HUDEP-2 (cell line): ENCODE measurements around the gene PVALB.
A peak's percentile ranks its signal among the peaks of the same experiment; 100 is the strongest.

Source experiments
- DNase-seq, 76 experiments: peaks; one replicate each; lab custom pipeline; 2025; ENCODE audit not compliant: unreplicated experiment in 76 of 76; lab: John Stamatoyannopoulos, UW

The PVALB gene

GRCh38 chr22:36815558-36816338 lies 1.1 kb downstream of the PVALB start:
- DNase-seq, result no peak

GRCh38 chr22:36814801-36815200 lies 2.0 kb downstream of the PVALB start:
- no peak for DNase-seq

- no peak for DNase-seq
These were observed 5.6 kb downstream of the PVALB start for GRCh38 chr22:36811094-36811800.

- DNase-seq, result no peak
These were observed 7.5 kb downstream of the PVALB start for GRCh38 chr22:36809351-36809750.

GRCh38 chr22:36808721-36809344 lies 8.0 kb downstream of the PVALB start:
- DNase-seq, result no peak

- no peak for DNase-seq
These were observed 9.2 kb downstream of the PVALB start for GRCh38 chr22:36807627-36808026.

DNA sequence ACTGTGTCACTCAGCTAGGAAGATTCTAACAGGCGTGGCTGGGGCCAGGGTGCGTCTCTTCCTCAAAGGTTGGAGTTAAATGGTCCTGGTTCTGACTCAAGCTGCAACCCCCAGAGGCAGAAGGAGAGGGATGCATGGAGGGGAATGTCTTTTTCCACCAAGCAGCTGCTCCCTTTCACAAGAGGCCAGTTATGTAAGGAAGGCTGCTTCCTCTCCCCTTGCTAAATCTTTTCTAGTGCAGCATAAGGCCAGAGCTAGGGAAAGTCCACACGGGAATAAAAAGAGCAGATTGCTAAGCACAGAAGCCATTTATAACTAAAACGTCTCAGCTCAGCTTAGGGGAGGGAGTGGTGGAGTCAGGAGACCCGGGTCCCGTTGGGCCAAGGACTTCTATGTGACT lies 10.0 kb downstream of the PVALB start:
- DNase-seq, result no peak

GRCh38 chr22:36803358-36803757 lies 13.5 kb downstream of the PVALB start:
- DNase-seq, result no peak

DNA sequence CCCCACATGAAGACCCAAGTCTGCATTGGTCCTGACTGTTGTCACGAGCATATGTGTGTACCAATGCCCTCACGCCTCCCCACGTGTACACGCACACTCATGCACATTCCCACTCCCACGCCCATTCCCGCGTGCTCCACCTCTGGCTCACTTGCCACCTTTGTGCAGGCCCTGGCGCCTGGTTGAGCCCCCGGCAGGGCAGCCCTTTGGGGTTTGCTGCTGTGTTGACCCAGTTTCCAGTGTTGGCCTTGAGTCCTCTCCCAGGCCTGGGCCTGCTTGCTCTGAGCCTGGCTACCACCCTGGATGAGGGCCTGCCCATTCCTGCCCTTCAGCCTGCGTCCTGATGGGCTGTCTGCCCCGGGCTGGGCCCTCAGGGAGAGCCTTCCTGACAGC lies 18.2 kb downstream of the PVALB start:
- no peak for DNase-seq

DNA sequence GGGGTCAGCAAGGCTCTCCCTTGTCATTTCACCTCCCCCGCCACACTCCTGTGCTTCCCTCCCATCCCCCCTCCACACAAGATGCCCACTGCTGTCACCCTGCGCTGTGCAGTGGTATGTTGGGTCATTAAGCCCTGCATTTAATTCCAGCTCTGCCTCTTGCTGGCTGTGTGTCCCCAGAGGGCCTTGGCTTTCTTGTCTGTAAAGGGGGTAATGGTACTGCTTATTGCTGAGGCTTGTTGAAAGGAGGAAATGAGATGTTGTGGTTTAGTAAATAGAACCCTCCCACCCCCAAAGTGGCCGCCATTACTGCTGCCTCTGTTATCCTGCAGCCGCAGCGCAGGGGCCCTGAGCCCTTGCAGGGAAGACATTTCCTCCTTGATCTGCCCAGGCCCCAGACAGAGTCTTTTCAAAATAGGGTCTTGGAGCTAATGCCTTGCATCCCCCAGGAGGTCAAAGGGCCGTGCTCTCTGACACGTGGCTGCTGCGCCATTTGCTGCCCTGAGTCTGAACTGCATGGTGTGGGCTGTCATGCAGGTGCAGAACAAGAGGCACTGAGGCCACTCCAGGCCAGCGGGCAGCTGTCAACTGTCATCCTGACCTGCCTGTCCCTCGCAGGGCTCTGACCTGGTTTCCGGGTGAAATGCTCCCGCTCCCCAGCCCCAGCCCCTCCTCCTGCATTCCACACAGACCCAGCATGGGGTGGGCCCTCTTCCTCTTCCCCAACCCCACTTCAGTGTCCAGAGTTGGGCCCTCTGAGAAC lies 18.7 kb downstream of the PVALB start:
- DNase-seq, result no peak

DNA sequence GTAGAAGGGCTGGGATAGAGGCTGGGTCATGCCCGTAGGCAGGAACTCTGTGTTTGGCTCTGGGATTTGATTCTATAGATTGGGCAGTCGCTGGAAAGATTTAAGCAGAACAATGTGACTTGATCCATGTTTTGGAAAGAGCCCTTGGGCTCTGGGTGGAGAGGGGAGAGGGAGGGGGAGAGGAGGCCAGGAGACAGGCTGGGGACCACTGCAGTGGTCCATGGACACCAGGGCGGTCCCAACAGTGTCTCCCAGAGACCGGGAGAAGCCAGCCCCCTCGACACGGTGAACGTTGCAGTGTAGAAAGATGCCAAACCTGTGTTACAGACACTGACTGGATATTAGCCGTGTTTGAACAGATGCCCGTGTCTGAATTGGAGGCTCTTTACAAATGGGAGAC lies 19.5 kb downstream of the PVALB start:
- no peak for DNase-seq

DNA sequence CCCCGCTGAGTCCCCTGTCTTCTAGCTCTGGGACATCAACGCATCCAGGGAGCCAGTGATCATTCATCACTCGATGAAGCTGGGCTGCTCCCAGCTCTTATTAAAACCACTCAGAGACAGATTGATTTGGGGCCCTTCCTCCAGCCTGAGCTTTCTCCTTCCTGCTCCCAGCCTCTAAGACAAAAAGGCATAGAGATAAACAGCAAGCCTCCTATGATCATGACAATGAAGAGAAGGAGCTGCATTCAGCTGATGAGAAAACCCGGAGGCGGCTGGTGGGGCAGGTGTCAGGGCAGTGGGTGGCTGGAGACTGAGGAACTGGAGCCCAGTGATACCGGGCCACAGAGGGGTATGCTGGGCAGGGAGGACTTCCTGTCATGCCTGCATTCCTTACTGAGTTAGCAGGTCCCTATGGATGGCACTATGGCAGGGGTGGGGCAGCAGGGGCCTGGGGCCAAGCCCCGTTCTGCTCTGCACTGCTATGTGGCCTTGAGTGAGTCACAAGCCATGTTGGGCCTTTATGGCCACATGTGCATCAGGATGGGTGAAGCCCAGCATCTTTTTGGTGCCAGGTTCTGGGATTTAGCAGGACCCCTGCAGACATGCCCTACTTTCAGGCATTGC lies 20.2 kb downstream of the PVALB start:
- no peak for DNase-seq

DNA sequence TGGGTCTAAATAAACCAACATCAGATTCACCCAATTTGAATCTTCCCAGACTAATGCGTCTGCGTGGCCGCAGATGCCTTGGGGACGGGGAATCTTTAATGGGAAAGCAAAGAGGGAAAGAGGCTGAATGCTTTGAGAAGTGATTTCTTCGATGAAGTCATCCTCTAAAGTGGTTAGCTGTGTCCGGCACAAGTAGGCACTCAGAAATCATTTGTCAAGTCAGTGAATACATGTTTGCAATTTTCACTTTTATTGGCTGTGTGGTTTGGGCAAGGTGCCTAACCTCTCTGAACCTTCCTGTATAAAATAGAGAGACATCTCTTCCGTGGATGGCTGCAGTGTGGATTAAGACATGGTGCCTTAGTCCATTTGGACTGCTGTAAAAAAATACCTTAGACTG lies 21.2 kb downstream of the PVALB start:
- no peak for DNase-seq

DNA sequence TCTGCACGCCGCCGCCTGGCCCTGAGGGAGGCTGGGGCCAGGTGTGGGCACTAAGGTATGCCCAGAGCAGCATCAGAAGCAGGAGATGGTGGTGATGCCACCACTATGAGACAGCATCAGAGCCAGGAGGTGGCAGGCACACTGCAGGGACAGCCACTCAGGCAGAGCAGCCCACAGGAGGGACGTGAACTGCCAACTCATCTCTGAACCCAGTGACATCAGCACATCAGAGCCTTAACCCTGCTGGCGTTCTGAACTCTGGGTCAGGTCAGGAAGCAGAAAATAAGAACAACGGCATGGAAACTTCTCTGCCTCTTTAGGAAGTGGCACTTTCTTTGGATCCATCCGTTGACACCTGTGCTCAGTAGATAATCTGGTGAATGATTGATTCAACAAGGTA lies 26.2 kb downstream of the PVALB start:
- peak in 5 of 76 experiments; percentile 3 to 9 (median 8) for DNase-seq

- DNase-seq, result no peak
These were observed 29.4 kb downstream of the PVALB start for GRCh38 chr22:36787204-36787988.

- DNase-seq, result no peak
These were observed 33.1 kb downstream of the PVALB start for GRCh38 chr22:36783743-36784142.

GRCh38 chr22:36781656-36782627 lies 34.9 kb downstream of the PVALB start:
- DNase-seq, result peak in 65 of 76 experiments; percentile 7 to 79 (median 58)

DNA sequence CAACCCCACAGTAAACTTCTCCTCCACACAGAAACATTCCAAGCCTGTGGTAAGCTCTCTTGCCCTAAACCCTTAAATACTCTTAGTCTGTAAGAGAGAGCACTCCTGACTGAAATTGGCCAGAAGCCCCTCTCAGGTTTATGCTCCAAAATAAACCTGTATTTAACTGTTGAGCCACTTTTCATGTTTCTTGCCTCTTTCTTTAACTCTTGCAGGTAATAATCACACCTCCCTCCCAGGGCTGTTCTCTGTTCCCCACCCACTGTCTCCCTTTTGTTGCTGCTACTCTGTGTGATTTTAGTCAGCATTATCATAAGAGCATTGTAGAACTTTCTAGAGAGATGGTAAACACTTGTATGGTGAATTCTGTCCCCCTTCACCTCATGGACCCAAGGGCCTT lies 38.8 kb downstream of the PVALB start:
- DNase-seq, result no peak

GRCh38 chr22:36776722-36777121 lies 40.1 kb downstream of the PVALB start:
- DNase-seq, result peak in 10 of 76 experiments; percentile 3 to 41 (median 12)
